K562 (cell line): ENCODE data around the gene CC2D1A. TPM values are rescaled to one million over a fixed set of nuclear protein-coding genes. Genes with fewer than 3 reads are reported as not detected.

Experiments used
- C11orf30 ChIP-seq: fragments of 450-650 bp; IDR thresholded peaks from 2 replicates; pipeline ENCODE4 v1.6.1; 2016; ENCODE audit warnings: low read depth, mild to moderate bottlenecking
- CBFA2T2 ChIP-seq: fragments of 450-650 bp; conservative IDR thresholded peaks from 2 replicates; pipeline ENCODE4 v1.6.1; 2017; ENCODE audit warnings: mild to moderate bottlenecking
- CHD1 ChIP-seq: fragments of 200-600 bp; sonication (generic); IDR thresholded peaks from one replicate; pipeline ENCODE4 v1.6.1; 2012; ENCODE audit warnings: mild to moderate bottlenecking, moderate library complexity, low read length, inconsistent platforms
- ELK1 ChIP-seq: sonication (generic); formaldehyde crosslinking; IDR thresholded peaks from 2 replicates; pipeline ENCODE4 v1.8.1; 2022; ENCODE audit warnings: missing genetic modification reagents
- GTF3C2 ChIP-seq: IDR thresholded peaks from 3 replicates; pipeline ENCODE4 v1.6.1; 2011; ENCODE audit warnings: borderline replicate concordance, mild to moderate bottlenecking, moderate library complexity; ENCODE audit not compliant: insufficient read length; ENCODE audit errors: extremely low read depth
- HDGF ChIP-seq: fragments of 450-650 bp; IDR thresholded peaks from 2 replicates; pipeline ENCODE4 v1.6.1; 2016
- ILF3 ChIP-seq: fragments of 450-650 bp; IDR thresholded peaks from 2 replicates; pipeline ENCODE4 v1.6.1; 2018; ENCODE audit warnings: antibody characterized with exemption, mild to moderate bottlenecking, moderate library complexity, borderline replicate concordance
- POU5F1 ChIP-seq: fragments of 150-350 bp; IDR thresholded peaks from 2 replicates; pipeline ENCODE4 v1.6.1; 2014; ENCODE audit warnings: borderline replicate concordance, low read length, low read depth, mild to moderate bottlenecking; ENCODE audit not compliant: partially characterized antibody
- ZBTB9 ChIP-seq: fragments of 450-650 bp; formaldehyde crosslinking; IDR thresholded peaks from 2 replicates; pipeline ENCODE4 v1.4.0; 2020; ENCODE audit warnings: mild to moderate bottlenecking, moderate library complexity
- ZNF280A ChIP-seq: fragments of 450-650 bp; IDR thresholded peaks from 2 replicates; pipeline ENCODE4 v1.6.1; 2018; ENCODE audit warnings: mild to moderate bottlenecking, low read depth; ENCODE audit not compliant: partially characterized antibody
- ZNF639 ChIP-seq, 2 experiments: fragments of 200-800 bp in 1 of 2; sonication (Bioruptor generic) in 1 of 2; sonication (generic) in 1 of 2; formaldehyde crosslinking in 1 of 2; IDR thresholded peaks in 1 of 2; conservative IDR thresholded peaks in 1 of 2; 2 replicates each; pipeline versions ENCODE4 v1.5.0 to v1.6.1; 2016 to 2020; ENCODE audit warnings: missing compliant biosample characterization in 1 of 2, missing genetic modification characterization in 1 of 2, missing genetic modification reagents in 1 of 2
- polyA plus RNA-seq, 8 experiments: library from polyadenylated mRNA; depleted of rRNA in 4 of 8; stranded (reverse) in 5 of 8; unstranded in 3 of 8; fragments of >200 nt; fragmentation: Nextera tagmentation in 2 of 8; fragmentation: Illumina TruSeq in 1 of 8; extraction: Ambion mirVana in 2 of 8; extraction: Trizol in 1 of 8; gene quantifications; 2 replicates each; pipeline versions ENCODE4 v1.2.1 to v1.2.3, GENCODE V29; 2011 to 2014; ENCODE audit warnings: inconsistent platforms in 1 of 8, missing spikeins in 1 of 8
- total RNA-seq, 7 experiments: library from RNA; depleted of rRNA in 6 of 7; stranded (reverse); fragments of >200 nt in 6 of 7; fragmentation: Illumina TruSeq in 2 of 7; extraction: Trizol in 2 of 7; gene quantifications; 2 replicates each; pipeline versions ENCODE4 v1.2.1 to v1.2.3, GENCODE V29; 2011 to 2021; ENCODE audit warnings: low replicate concordance in 1 of 7

The CC2D1A gene
- total and polyA plus RNA-seq, 9 of the 15 experiments (the other 6 are each of a cell fraction or from before 2014, with no cell fraction given), result 0.32 to 31.0 (median 12.9) TPM

GRCh38 chr19:13955662-13956364 is 49.8 kb downstream of the CC2D1A start (continued):
- no peak for TF ChIP-seq GTF3C2
- TF ChIP-seq CBFA2T2, result no peak
- no peak for TF ChIP-seq ILF3
- TF ChIP-seq POU5F1, result no peak
- no peak for TF ChIP-seq HDGF
- TF ChIP-seq C11orf30, result no peak
- TF ChIP-seq ZNF280A, result no peak
- TF ChIP-seq CHD1, result no peak
- TF ChIP-seq ZBTB9, result no peak
- no peak for TF ChIP-seq ELK1 (CRISPR knock-in tag)
- no peak for TF ChIP-seq ZNF639 (CRISPR knock-in tag; conservative IDR thresholded peaks at IDR 0.05 in 1 of 2, IDR thresholded peaks at IDR 0.05 in 1 of 2)
